GM12874 (cell line): ENCODE measurements around the gene NAALADL1.

Experiments used
- CTCF ChIP-seq: IDR thresholded peaks from 2 replicates; pipeline ENCODE4 v1.5.1; 2011; ENCODE audit warnings: low read depth, mild to moderate bottlenecking, control low read depth, low read length, moderate library complexity; ENCODE audit not compliant: insufficient read depth

NAALADL1 gene

GRCh38 chr11:65100674-65101350, 42.5 kb upstream of the NAALADL1 start:
- TF ChIP-seq CTCF, result no peak

- TF ChIP-seq CTCF, result no peak
Measured at GRCh38 chr11:65096926-65097325, 38.6 kb upstream of the NAALADL1 start.

GRCh38 chr11:65095974-65096806, 37.8 kb upstream of the NAALADL1 start, which contains the start of gene VPS51:
VPS51 (plus strand) TSS chr11:65096214; CDS start chr11:65096251, 37 bp downstream.
- TF ChIP-seq CTCF, result no peak

- TF ChIP-seq CTCF, result no peak
Measured at GRCh38 chr11:65095427-65095826, 37.1 kb upstream of the NAALADL1 start.

- TF ChIP-seq CTCF, result no peak
Measured at GRCh38 chr11:65090628-65091027, 32.3 kb upstream of the NAALADL1 start.

- no peak for TF ChIP-seq CTCF
Measured at GRCh38 chr11:65089621-65090020, 31.3 kb upstream of the NAALADL1 start.

GRCh38 chr11:65087827-65088226, 29.5 kb upstream of the NAALADL1 start:
- no peak for TF ChIP-seq CTCF
